CD4-positive, CD25-positive, alpha-beta regulatory T cell (primary cell): ENCODE data around the gene CNOT6. TPM values are rescaled to one million over a fixed set of nuclear protein-coding genes. Genes with fewer than 3 reads are reported as not detected.
"Not testable (repeated sequence)": the region's sequence is repeated elsewhere in the genome, so short reads cannot be mapped to it uniquely, and the experiment has no call there.

ENCODE experiments used
- ATAC-seq, 2 donors: fragments of 150-1000 bp; cut with Tn5 transposase; one replicate each; pipeline ENCODE4 v1.10.0; 2021; ENCODE audit warnings: low read depth in 2 of 2, moderate number of reproducible peaks in 2 of 2, moderate library complexity in 1 of 2
- DNase-seq, 3 donors: peaks; one replicate each; pipeline versions ENCODE4 v3.0.0 to v3.0.0-alpha.2; 2012 to 2022; ENCODE audit warnings: mixed read lengths in 1 of 3
- H3K27ac ChIP-seq: one replicate; pipeline ENCODE4 v1.7.0; 2013; ENCODE audit warnings: mild to moderate bottlenecking, low read length; ENCODE audit not compliant: insufficient read depth, poor library complexity, severe bottlenecking
- H3K27me3 ChIP-seq: one replicate; pipeline ENCODE4 v1.7.0; 2013; ENCODE audit warnings: low read length; ENCODE audit not compliant: control insufficient read depth, insufficient read depth
- H3K36me3 ChIP-seq: one replicate; pipeline ENCODE4 v1.7.0; 2013; ENCODE audit warnings: mild to moderate bottlenecking, low read length, moderate library complexity; ENCODE audit not compliant: control insufficient read depth, insufficient read depth
- H3K4me1 ChIP-seq: 2 replicates; pipeline ENCODE4 v1.7.0; 2013; ENCODE audit warnings: mild to moderate bottlenecking, low read length; ENCODE audit not compliant: insufficient read depth, control insufficient read depth, poor library complexity, severe bottlenecking
- H3K4me3 ChIP-seq: one replicate; pipeline ENCODE4 v1.7.0; 2013; ENCODE audit warnings: low read depth, mild to moderate bottlenecking, low read length, moderate library complexity
- H3K9me3 ChIP-seq, 2 experiments: 1 replicate in 1 of 2; 2 replicates in 1 of 2; pipeline ENCODE4 v1.7.0; 2013; ENCODE audit warnings: low read length in 2 of 2, mild to moderate bottlenecking in 1 of 2, moderate library complexity in 1 of 2; ENCODE audit not compliant: control insufficient read depth in 2 of 2
- H3K27ac Mint-ChIP-seq, 3 donors: one replicate each; pipeline ENCODE4 v1.8.0; 2020 to 2022; ENCODE audit warnings: mild to moderate bottlenecking in 3 of 3, mixed read lengths in 3 of 3, moderate library complexity in 2 of 3
- H3K27me3 Mint-ChIP-seq: one replicate; pipeline ENCODE4 v1.8.0; 2022; ENCODE audit warnings: mild to moderate bottlenecking, mixed read lengths
- H3K36me3 Mint-ChIP-seq: one replicate; pipeline ENCODE4 v1.8.0; 2020; ENCODE audit warnings: mixed read lengths
- H3K4me1 Mint-ChIP-seq, 4 donors: one replicate each; pipeline ENCODE4 v1.8.0; 2020 to 2022; ENCODE audit warnings: mixed read lengths in 4 of 4, mild to moderate bottlenecking in 1 of 4
- H3K4me3 Mint-ChIP-seq, 4 donors: one replicate each; pipeline ENCODE4 v1.8.0; 2020 to 2022; ENCODE audit warnings: mild to moderate bottlenecking in 4 of 4, mixed read lengths in 4 of 4, moderate library complexity in 3 of 4
- H3K9me3 Mint-ChIP-seq, 7 donors: one replicate each; pipeline ENCODE4 v1.8.0; 2020 to 2022; ENCODE audit warnings: mixed read lengths in 7 of 7, mild to moderate bottlenecking in 3 of 7, moderate library complexity in 2 of 7
- polyA plus RNA-seq, 4 donors: library from polyadenylated mRNA; unstranded; fragments of 300-500 nt; fragmentation: Illumina TruSeq; gene quantifications; one replicate each; pipeline ENCODE4 v1.2.3, GENCODE V29; 2021
- total RNA-seq: library from RNA; stranded (reverse); gene quantifications from one replicate; pipeline ENCODE4 v1.2.3, GENCODE V29; 2022

The CNOT6 gene
- total and polyA plus RNA-seq, 5 donors from 2014 or later: 7.6 to 22.8 (median 9.0) TPM

GRCh38 chr5:180474569-180474968 lies 19.6 kb upstream of the CNOT6 start:
- no peaks in the 10 kb centered on the region for H3K4me1 ChIP-seq
- H3K9me3 ChIP-seq: no peaks in the 10 kb centered on the region
- ATAC-seq: no peak
- H3K36me3 ChIP-seq: no peaks in the 10 kb centered on the region
- peaks cover 0 to 1% (median 0%) of the 10 kb centered on the region in 7 donors for H3K9me3 Mint-ChIP-seq
- no peaks in the 10 kb centered on the region for H3K36me3 Mint-ChIP-seq
- H3K4me1 Mint-ChIP-seq: peaks cover 0 to 3% (median 2%) of the 10 kb centered on the region in 4 donors
- no peaks in the 10 kb centered on the region for H3K27me3 ChIP-seq
- H3K4me3 ChIP-seq: no peak overlapping the region
- DNase-seq: no peak
- no peak overlapping the region for H3K27ac Mint-ChIP-seq
- H3K27me3 Mint-ChIP-seq: peaks cover 18% of the 10 kb centered on the region
- H3K27ac ChIP-seq: no peak overlapping the region
- no peak overlapping the region for H3K4me3 Mint-ChIP-seq

GRCh38 chr5:180475969-180476524 lies 18.1 kb upstream of the CNOT6 start:
- not testable (repeated sequence) for H3K4me3 ChIP-seq, H3K36me3 Mint-ChIP-seq, ATAC-seq, H3K36me3 ChIP-seq, DNase-seq, H3K9me3 Mint-ChIP-seq, H3K27me3 Mint-ChIP-seq, H3K4me1 Mint-ChIP-seq, H3K27ac Mint-ChIP-seq, H3K27ac ChIP-seq, H3K4me3 Mint-ChIP-seq, H3K4me1 ChIP-seq, H3K9me3 ChIP-seq, H3K27me3 ChIP-seq

GRCh38 chr5:180484813-180485212 lies 9.4 kb upstream of the CNOT6 start:
- no peaks in the 10 kb centered on the region for H3K4me1 ChIP-seq
- Mint-ChIP-seq H3K4me1 (no peaks in the 10 kb centered on the region), H3K4me3 (no peak overlapping the region), H3K9me3 (peaks cover 0 to 1% (median 0%) of the 10 kb centered on the region in 7 donors), H3K36me3 (no peaks in the 10 kb centered on the region), H3K27ac (no peak overlapping the region), H3K27me3 (peaks cover 4% of the 10 kb centered on the region)
- no peaks in the 10 kb centered on the region for H3K36me3 ChIP-seq
- no peak overlapping the region for H3K27ac ChIP-seq
- no peaks in the 10 kb centered on the region for H3K9me3 ChIP-seq
- H3K27me3 ChIP-seq: no peaks in the 10 kb centered on the region
- ATAC-seq: no peak
- no peak overlapping the region for H3K4me3 ChIP-seq
- DNase-seq: no peak

GRCh38 chr5:180486636-180487149 lies 7.5 kb upstream of the CNOT6 start:
- Mint-ChIP-seq H3K27ac (no peak overlapping the region), H3K4me1 (peaks cover 0 to 2% (median 0%) of the 10 kb centered on the region in 4 donors), H3K27me3 (peaks cover 4% of the 10 kb centered on the region), H3K9me3 (peaks cover 0 to 1% (median 0%) of the 10 kb centered on the region in 7 donors), H3K4me3 (no peak overlapping the region), H3K36me3 (no peaks in the 10 kb centered on the region)
- Histone ChIP-seq H3K27ac (no peak overlapping the region), H3K36me3 (no peaks in the 10 kb centered on the region), H3K9me3 (no peaks in the 10 kb centered on the region), H3K4me3 (no peak overlapping the region), H3K27me3 (no peaks in the 10 kb centered on the region), H3K4me1 (no peaks in the 10 kb centered on the region)
- DNase-seq: no peak
- no peak for ATAC-seq

GRCh38 chr5:180487556-180487955 lies 6.6 kb upstream of the CNOT6 start:
- Mint-ChIP-seq H3K9me3 (peaks cover 0 to 2% (median 0%) of the 10 kb centered on the region in 7 donors), H3K36me3 (no peaks in the 10 kb centered on the region), H3K4me1 (peaks cover 0 to 5% (median 2%) of the 10 kb centered on the region in 4 donors), H3K27ac (peak overlapping the region in 1 of 3 donors; percentile 20), H3K27me3 (peaks cover 4% of the 10 kb centered on the region), H3K4me3 (no peak overlapping the region)
- H3K27ac ChIP-seq: no peak overlapping the region
- no peak for ATAC-seq
- no peaks in the 10 kb centered on the region for H3K36me3 ChIP-seq
- H3K9me3 ChIP-seq: no peaks in the 10 kb centered on the region
- no peak for DNase-seq
- no peak overlapping the region for H3K4me3 ChIP-seq
- no peaks in the 10 kb centered on the region for H3K27me3 ChIP-seq
- no peaks in the 10 kb centered on the region for H3K4me1 ChIP-seq

- Mint-ChIP-seq H3K4me1 (peaks cover 10 to 38% (median 22%) of the 10 kb centered on the region in 4 donors), H3K36me3 (peaks cover 9% of the 10 kb centered on the region), H3K27me3 (no peaks in the 10 kb centered on the region), H3K9me3 (peaks cover 0 to 3% (median 0%) of the 10 kb centered on the region in 7 donors), H3K27ac (no peak overlapping the region), H3K4me3 (peak overlapping the region in 1 of 4 donors; percentile 71)
- ATAC-seq (no peak), DNase-seq (peak in 1 of 3 donors; percentile 25)
- Histone ChIP-seq H3K4me1 (peaks cover 20% of the 10 kb centered on the region), H3K9me3 (no peaks in the 10 kb centered on the region), H3K27me3 (no peaks in the 10 kb centered on the region), H3K36me3 (no peaks in the 10 kb centered on the region), H3K27ac (no peak overlapping the region), H3K4me3 (no peak overlapping the region)
Measured at GRCh38 chr5:180491496-180491895, 2.7 kb upstream of the CNOT6 start.

- ATAC-seq (no peak), DNase-seq (peak in 1 of 3 donors; percentile 59)
- Mint-ChIP-seq H3K36me3 (peaks cover 9% of the 10 kb centered on the region), H3K27me3 (no peaks in the 10 kb centered on the region), H3K27ac (no peak overlapping the region), H3K4me3 (peak overlapping the region in 3 of 4 donors; percentile 19 to 60 (median 57)), H3K9me3 (peaks cover 0 to 3% (median 0%) of the 10 kb centered on the region in 7 donors), H3K4me1 (peaks cover 10 to 44% (median 23%) of the 10 kb centered on the region in 4 donors)
- Histone ChIP-seq H3K27ac (no peak overlapping the region), H3K27me3 (no peaks in the 10 kb centered on the region), H3K9me3 (no peaks in the 10 kb centered on the region), H3K36me3 (no peaks in the 10 kb centered on the region), H3K4me1 (peaks cover 22% of the 10 kb centered on the region), H3K4me3 (no peak overlapping the region)
Measured at GRCh38 chr5:180492226-180492903, 1.8 kb upstream of the CNOT6 start.
